NCI-H345 (cell line): ENCODE measurements around the gene NEURL1.
"Not testable (repeated sequence)": the region's sequence is repeated elsewhere in the genome, so short reads cannot be mapped to it uniquely, and the experiment has no call there.

Experiments
- DNase-seq: peaks from one replicate; lab custom pipeline; 2025; lab: John Stamatoyannopoulos, UW

NEURL1 gene

GRCh38 chr10:103493916-103494877 is 692 bp downstream of the NEURL1 start:
- peak; percentile 40 for DNase-seq

- no peak for DNase-seq
These were observed 1.8 kb downstream of the NEURL1 start for GRCh38 chr10:103495321-103495720.

DNA sequence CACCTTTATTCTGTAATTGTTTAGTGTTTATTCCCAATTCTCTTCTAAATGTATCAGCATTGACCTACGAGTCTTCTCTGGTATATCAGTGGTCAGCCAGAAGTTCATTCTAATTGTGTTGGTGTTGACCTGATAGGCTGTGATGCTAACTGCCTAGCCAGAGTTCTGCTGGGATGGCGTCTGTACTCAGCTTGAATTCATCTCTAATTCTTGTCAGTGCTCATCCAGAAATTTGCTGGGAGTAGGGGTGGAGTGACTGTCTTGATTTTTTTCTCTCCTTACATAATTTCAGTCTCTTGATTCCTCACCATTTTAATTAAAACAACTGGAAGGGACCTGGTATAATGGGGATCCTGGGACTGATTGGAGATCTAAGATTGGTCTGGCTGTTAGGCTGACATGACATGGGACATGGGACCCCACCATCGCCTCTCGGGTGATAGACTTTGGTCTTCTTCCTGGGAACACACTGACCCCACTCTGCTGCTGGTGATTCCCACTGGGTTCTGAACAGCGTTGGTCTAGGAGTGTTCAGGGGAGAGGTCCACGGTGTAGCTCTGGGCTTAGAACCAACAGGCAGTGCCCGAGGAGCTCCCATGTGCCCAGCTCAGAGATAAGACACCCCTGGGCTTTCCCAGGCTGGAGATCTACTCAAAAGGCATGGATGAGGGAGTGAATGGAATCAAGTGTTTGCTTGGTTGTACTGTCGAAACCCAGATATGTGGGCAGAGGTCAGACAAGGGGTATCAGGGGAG is 3.8 kb downstream of the NEURL1 start:
- DNase-seq = no peak

DNA sequence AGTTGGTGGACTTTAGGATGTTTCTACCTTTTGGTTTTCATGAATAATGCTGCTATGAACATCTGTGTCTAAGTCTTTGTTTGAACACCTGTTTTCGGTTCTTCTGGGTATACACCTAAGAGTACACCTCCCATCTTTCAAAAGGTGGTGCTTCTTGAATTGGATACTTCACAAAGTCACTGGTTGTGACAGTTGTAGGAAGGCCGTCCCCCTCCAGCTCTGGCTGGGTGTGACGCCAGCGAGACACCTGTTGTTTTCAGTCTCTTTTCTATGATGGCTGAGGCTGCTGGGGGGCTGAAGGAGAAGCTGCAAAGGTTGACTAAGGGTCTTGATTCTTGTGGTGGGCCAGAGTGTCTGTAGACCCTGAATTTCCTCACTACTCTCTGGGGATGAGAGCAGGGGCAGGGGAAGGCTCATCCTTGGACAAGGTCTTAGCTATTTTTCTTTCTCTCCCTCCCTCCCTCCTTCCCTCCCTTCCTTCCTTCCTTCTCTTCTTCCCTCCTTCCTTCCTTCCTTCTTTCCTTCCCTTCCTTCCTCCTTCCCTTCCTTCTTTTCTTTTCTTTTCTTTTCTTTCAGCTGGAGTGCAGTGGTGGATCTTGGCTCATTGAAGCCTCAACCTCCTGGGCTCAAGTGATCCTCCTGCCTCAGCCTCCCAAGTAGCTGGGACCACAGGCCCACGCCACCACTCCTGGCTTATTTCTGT is 5.6 kb downstream of the NEURL1 start:
- DNase-seq = peak; percentile 48

- no peak for DNase-seq
These were observed 6.4 kb downstream of the NEURL1 start for GRCh38 chr10:103499881-103500280.

DNA sequence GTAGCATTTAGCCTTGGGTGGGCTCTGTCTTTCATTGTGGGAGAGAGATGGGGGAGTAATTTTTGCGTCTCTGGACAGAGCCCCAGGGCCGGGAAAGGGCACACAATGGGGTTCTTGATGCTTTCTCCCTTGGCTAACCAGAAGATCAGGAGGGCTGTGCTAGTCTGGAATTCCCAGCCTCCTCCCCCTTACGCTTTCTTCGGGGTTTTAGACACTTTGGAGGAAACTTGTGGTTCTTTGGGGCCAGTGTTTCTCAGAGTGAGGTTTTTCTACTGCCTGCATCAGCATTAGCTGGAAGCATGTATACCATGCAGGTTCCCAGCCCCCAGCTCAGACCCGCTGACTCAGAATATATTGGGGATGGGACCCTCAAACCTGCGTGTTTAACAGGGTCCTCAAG is 7.0 kb downstream of the NEURL1 start:
- DNase-seq = no peak

DNA sequence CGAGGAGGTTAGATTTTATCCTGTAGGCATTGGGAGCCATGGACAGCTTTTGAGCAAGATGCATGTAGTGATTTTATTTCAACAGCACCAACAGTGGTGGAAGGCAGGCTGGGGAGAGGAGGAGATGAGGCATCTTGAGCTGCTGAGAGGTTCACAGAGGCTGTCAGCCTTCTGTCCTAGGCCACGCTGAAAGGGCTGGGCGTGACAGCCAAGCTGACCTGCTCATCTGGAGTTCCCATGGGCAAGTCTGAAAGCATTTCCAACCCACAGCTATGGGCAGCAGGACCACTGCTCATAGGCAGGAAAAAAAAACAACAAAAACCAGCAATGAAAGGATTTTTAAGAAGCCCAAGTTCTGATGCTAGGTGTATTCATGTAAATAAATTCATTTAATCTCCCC is 7.7 kb downstream of the NEURL1 start:
- no peak for DNase-seq

- peak; percentile 5 for DNase-seq
These were observed 9.6 kb downstream of the NEURL1 start for GRCh38 chr10:103502849-103503660.

GRCh38 chr10:103503777-103504176 is 10.3 kb downstream of the NEURL1 start:
- not testable (repeated sequence) for DNase-seq

DNA sequence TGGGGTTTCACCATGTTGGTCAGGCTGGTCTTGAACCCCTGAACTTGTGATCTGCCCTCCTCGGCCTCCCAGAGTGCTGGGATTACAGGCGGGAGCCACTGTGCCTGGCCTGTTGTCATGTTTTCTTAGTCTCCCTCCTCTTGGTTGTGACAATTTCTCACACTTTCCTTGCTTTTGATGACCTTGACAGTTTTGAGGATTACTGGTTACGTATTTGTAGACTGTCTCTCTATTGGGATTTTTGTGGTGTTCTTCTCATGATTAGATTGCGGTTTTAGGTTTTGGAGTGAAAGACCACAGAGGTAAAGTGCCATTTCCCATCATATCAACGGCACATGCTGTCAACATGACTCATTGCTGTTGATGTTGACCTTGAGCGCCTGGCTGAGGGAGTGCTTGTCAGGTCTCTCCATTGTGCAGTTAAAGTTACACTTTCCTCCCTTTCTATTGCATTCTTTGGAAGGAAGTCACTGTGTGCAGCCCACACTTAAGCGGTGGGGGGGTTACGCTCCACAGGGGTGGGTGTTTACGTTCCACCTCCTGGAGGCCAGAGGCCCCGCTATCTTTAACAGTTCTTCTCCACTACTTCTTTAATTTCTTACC is 10.8 kb downstream of the NEURL1 start:
- no peak for DNase-seq

GRCh38 chr10:103506061-103506460 is 12.6 kb downstream of the NEURL1 start:
- no peak for DNase-seq

DNA sequence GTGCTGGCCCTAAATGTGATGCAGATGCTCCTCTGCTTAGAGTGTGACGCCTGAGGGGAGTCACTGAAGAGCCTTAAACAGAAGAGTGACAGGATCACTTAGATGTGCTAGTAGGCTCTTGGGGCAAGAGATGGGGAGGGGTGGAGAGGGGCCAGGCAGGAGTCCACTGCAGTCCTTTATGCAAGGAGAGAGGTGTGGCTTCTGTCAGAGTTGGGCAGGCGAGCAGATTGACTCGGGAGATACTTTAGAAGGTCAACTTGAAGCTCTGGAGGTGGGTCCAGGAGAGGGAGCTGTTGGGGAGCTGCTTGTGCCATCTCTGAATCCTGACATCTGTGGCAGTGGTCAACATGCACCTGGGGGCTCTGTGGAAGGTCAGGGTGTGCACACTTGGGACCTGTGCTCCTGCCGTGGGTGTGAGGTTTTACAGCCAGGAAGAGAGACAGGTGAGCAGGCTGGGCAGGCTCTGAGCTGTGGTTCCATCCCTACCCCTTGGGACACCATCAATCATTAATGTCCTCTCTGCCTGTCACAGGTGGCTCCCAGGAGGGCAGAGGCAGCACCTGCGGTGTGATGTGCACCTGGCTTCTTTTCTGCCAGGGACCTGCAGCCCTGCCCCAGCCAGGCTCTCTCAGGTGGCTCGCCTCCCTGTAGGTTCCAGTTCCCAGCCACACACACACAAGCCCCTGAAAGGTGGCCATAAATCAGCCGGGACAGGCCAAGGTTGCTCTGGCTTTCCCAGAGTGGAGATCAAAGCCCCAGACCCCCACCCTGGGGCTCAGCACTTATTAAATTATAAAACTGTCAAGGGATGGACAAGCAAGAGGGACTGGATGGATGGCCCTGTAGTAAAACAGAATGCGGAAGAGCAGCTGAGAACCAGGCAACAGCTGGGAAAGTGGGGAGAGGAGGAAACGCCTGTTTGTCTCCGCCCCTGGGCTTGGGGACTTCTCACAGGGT is 14.0 kb downstream of the NEURL1 start:
- DNase-seq = peak; percentile 84

GRCh38 chr10:103510046-103510685 is 16.7 kb downstream of the NEURL1 start:
- no peak for DNase-seq

GRCh38 chr10:103510791-103511752 is 17.6 kb downstream of the NEURL1 start:
- DNase-seq = no peak

DNA sequence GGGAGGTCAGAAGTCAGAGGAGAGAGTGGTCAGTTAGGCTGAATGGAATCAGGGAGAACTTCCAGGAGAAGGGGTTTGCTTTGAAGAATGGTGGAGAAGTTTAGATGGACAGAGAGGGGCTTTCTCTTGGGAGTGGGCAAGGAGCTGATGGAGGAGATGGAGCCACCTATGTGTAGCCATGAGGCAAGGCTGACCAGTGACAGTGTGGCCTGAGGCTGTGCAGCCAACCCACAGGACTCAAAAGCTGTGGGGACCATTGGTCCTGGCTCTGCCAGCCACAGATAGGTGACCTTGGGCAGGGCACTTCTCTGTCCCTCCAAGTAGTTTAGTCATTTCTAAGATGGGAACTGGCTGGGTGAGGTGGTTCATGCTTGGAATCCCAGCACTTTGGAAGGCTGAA is 18.7 kb downstream of the NEURL1 start:
- no peak for DNase-seq

- DNase-seq = no peak
These were observed 19.3 kb downstream of the NEURL1 start for GRCh38 chr10:103512591-103513379.

DNA sequence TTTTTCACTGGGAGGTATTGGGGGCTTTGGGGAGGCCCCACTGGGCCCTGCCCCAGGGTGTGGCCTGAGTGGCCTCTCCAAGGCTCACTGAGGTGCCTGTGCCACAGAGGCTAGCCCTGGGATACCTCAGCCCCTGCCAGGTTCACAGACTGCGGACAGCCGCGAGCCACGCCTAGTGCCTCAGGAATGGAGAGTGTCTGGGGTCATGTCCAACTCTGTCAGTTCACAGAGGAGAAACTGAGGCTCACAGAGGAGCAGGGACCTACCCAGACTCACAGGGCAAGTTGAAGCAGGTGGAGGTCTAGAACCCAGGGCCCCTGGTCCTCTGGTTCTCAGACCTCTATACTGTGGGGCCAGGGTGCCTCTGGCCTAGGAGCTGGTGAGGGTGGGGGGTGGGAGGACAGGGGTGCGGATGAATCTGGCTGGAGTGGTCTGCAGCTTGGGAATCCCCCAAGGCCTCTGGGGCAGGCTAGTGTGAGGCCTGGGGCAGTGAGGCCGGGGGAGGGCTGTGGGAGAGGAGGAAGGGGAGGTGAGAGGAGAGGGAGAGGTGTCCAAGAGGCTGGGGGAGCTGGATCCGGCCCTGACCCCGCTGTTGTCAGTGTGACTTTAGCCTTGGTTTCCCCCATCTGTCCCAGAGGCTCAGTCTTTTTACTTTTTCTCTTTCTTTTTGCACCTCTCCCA is 20.0 kb downstream of the NEURL1 start:
- no peak for DNase-seq
